Stimulated activated CD8-positive, alpha-beta memory T cell treated with anti-CD3 and anti-CD28 coated beads, Interleukin-4, amount 100 ng/mL, for 24 hours (primary cell): ENCODE results near the gene MMP24.
A peak's percentile ranks its signal among the peaks of the same experiment; 100 is the strongest.
"Not testable (repeated sequence)": the region's sequence is repeated elsewhere in the genome, so short reads cannot be mapped to it uniquely, and the experiment has no call there.

Experiments
- DNase-seq: peaks from one replicate; pipeline ENCODE4 v3.0.0-alpha.2; 2020; ENCODE audit warnings: low read depth

Gene MMP24

GRCh38 chr20:35257175-35257909 is 30.9 kb downstream of the MMP24 start:
- no peak for DNase-seq

- DNase-seq: no peak
Observed at GRCh38 chr20:35260426-35260825, 33.9 kb downstream of the MMP24 start.

GRCh38 chr20:35262321-35262720 is 35.8 kb downstream of the MMP24 start:
- not testable (repeated sequence) for DNase-seq

GRCh38 chr20:35262731-35263531 is 36.4 kb downstream of the MMP24 start:
- DNase-seq: not testable (repeated sequence)

- no peak for DNase-seq
Observed at GRCh38 chr20:35263532-35264341, 37.2 kb downstream of the MMP24 start.

- DNase-seq: no peak
Observed at GRCh38 chr20:35264755-35265154, 38.3 kb downstream of the MMP24 start.

GRCh38 chr20:35267092-35267491 is 40.6 kb downstream of the MMP24 start:
- DNase-seq: no peak

GRCh38 chr20:35269055-35269781 is 42.7 kb downstream of the MMP24 start:
- DNase-seq: peak; percentile 32

GRCh38 chr20:35270021-35270902 is 43.8 kb downstream of the MMP24 start:
- no peak for DNase-seq

- no peak for DNase-seq
Observed at GRCh38 chr20:35271073-35271882, 44.8 kb downstream of the MMP24 start.

GRCh38 chr20:35271904-35272303 is 45.4 kb downstream of the MMP24 start:
- no peak for DNase-seq

- DNase-seq: no peak
Observed at GRCh38 chr20:35273449-35274171, 47.1 kb downstream of the MMP24 start.

GRCh38 chr20:35274172-35275092 is 47.9 kb downstream of the MMP24 start:
- no peak for DNase-seq

GRCh38 chr20:35275741-35276251 is 49.3 kb downstream of the MMP24 start:
- no peak for DNase-seq

GRCh38 chr20:35276408-35276807 is 49.9 kb downstream of the MMP24 start:
- DNase-seq: no peak

- no peak for DNase-seq
Observed at GRCh38 chr20:35277127-35277526, 50.6 kb downstream of the MMP24 start.

- peak; percentile 85 for DNase-seq
Observed at GRCh38 chr20:35277531-35278395, 51.3 kb downstream of the MMP24 start, which contains the start of gene MMP24OS. TSS of gene MMP24OS (minus strand) at chr20:35278122. CDS start at chr20:35277929, 193 bp downstream.
